ENCODE data around the gene ZFTA. TPM values are rescaled to one million over a fixed set of nuclear protein-coding genes. Genes with fewer than 3 reads are reported as not detected.

Gene ZFTA
- total RNA-seq, 2 experiments from 2014 or later = 6.2 to 6.8 TPM

- POLR2A ChIA-PET = interaction anchor here (0.5 kb wide), 1 partner anchor 94 kb away, joined by 6 read pairs; no protein-coding TSS in a partner anchor
- CTCF ChIA-PET = no interaction called here
These were observed 5.7 kb downstream of the ZFTA start for GRCh38 chr11:63762654-63763495.

- ChIA-PET POLR2A (interaction anchor here (0.5 kb wide), 1 partner anchor 94 kb away, joined by 6 read pairs; no protein-coding TSS in a partner anchor), CTCF (no interaction called here)
These were observed 6.5 kb downstream of the ZFTA start for GRCh38 chr11:63761931-63762653.

- ChIA-PET CTCF (no interaction called here), POLR2A (no interaction called here)
These were observed 7.4 kb downstream of the ZFTA start for GRCh38 chr11:63761188-63761587.

GRCh38 chr11:63760487-63761079 is 8.0 kb downstream of the ZFTA start:
- CTCF ChIA-PET = no interaction called here
- POLR2A ChIA-PET = no interaction called here

- POLR2A ChIA-PET = interaction anchor here (0.7 kb wide), 1 partner anchor 706 kb away, joined by 6 read pairs; no protein-coding TSS in a partner anchor
- CTCF ChIA-PET = no interaction called here
These were observed 11.4 kb downstream of the ZFTA start for GRCh38 chr11:63756919-63757761.

- POLR2A ChIA-PET = interaction anchor here (0.7 kb wide), 1 partner anchor 13 kb away, joined by 3 read pairs; no protein-coding TSS in a partner anchor
- CTCF ChIA-PET = interaction anchor here (0.5 kb wide), 1 partner anchor 94 kb away, joined by 4 read pairs; no protein-coding TSS in a partner anchor
These were observed 19.0 kb downstream of the ZFTA start for GRCh38 chr11:63749624-63750023.

- POLR2A ChIA-PET = interaction anchor here (0.7 kb wide), 1 partner anchor 87 kb away, joined by 5 read pairs; no protein-coding TSS in a partner anchor
- CTCF ChIA-PET = no interaction called here
These were observed 21.6 kb downstream of the ZFTA start for GRCh38 chr11:63747011-63747410.

GRCh38 chr11:63745304-63746170 is 23.0 kb downstream of the ZFTA start:
- ChIA-PET POLR2A (interaction anchor here (0.5 kb wide), 1 partner anchor 28 kb away, joined by 5 read pairs; no protein-coding TSS in a partner anchor), CTCF (interaction anchor here (0.6 kb wide), 1 partner anchor 23 kb away, joined by 3 read pairs; no protein-coding TSS in a partner anchor)

- ChIA-PET CTCF (interaction anchor here (0.7 to 1.8 kb wide), 9 partner anchors 26 to 1126 kb away, joined by 3 to 8 read pairs (median 3); partner anchors contain the start of genes EML3 and ROM1), POLR2A (no interaction called here)
These were observed 29.7 kb downstream of the ZFTA start for GRCh38 chr11:63738720-63739360.

- CTCF ChIA-PET = interaction anchor here (0.8 to 1.8 kb wide), 2 partner anchors 25 to 91 kb away, joined by 3 to 8 read pairs; no protein-coding TSS in a partner anchor
These were observed 30.9 kb downstream of the ZFTA start for GRCh38 chr11:63737718-63738117.

GRCh38 chr11:63736864-63737263 is 31.7 kb downstream of the ZFTA start:
- ChIA-PET POLR2A (interaction anchor here (0.7 kb wide), 1 partner anchor 13 kb away, joined by 3 read pairs; no protein-coding TSS in a partner anchor), CTCF (interaction anchor here (0.7 to 1.5 kb wide), 3 partner anchors 79 to 257 kb away, joined by 3 to 4 read pairs (median 3); no protein-coding TSS in a partner anchor)

More at GRCh38 chr11:63737718-63738117, 30.9 kb downstream of the ZFTA start:
- POLR2A ChIA-PET = no interaction called here

- CTCF ChIA-PET = interaction anchor here (0.6 to 0.7 kb wide), 2 partner anchors 45 to 479 kb away, joined by 3 read pairs; no protein-coding TSS in a partner anchor
- POLR2A ChIA-PET = no interaction called here
These were observed 39.2 kb downstream of the ZFTA start for GRCh38 chr11:63729326-63729725.

- CTCF ChIA-PET = no interaction called here
- POLR2A ChIA-PET = no interaction called here
These were observed 48.0 kb downstream of the ZFTA start for GRCh38 chr11:63720611-63721010.

GRCh38 chr11:63719987-63720386 is 48.6 kb downstream of the ZFTA start:
- POLR2A ChIA-PET = no interaction called here
- CTCF ChIA-PET = no interaction called here

- CTCF ChIA-PET = no interaction called here
- POLR2A ChIA-PET = no interaction called here
These were observed 49.6 kb downstream of the ZFTA start for GRCh38 chr11:63719001-63719400.
